Measurements from ENCODE around the gene SUSD2. TPM values are rescaled to one million over a fixed set of nuclear protein-coding genes. Genes with fewer than 3 reads are reported as not detected.
A peak's percentile ranks its signal among the peaks of the same experiment; 100 is the strongest.

Gene SUSD2
- total RNA-seq, 1 donor from 2014 or later = 3.2 TPM

- Histone ChIP-seq H3K27me3 (ENCODE audit: low read depth) (no peaks in the 10 kb centered on the region), H3K4me3 (no peak overlapping the region), H3K4me1 (peaks cover 64% of the 10 kb centered on the region), H3K27ac (replicated peaks) (peak overlapping the region; percentile 86), H3K36me3 (peaks cover 42% of the 10 kb centered on the region), H3K9me3 (replicated peaks) (no peaks in the 10 kb centered on the region)
- intact Hi-C loops (cut with micrococcal nuclease) = no loop called here
- no peak for TF ChIP-seq CTCF (IDR thresholded peaks at IDR 0.05; ENCODE audit: borderline replicate concordance)
- DNase-seq = peak; percentile 78
These were observed 4.7 kb upstream of the SUSD2 start for GRCh38 chr22:24176630-24177029.

DNA sequence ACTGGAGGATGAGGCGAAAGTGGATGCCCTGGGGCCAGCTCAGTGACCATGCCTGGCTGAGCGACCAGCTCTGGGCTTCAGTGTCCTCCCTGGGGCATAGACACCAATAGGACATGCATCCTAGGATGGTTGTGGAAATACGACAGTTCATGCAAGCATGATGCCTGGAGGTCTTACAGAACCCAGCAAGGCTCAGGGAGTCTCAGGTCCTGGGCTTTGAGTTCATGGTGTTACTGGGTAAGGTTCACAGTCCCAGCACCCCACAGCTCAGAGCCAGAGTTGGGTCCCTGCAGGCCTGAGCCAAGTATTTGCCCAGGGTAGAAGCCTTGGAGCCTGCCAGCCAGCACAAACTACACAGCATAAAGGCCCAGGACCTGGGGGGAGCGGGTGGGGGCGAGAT, 4.2 kb upstream of the SUSD2 start:
- peaks cover 38% of the 10 kb centered on the region for H3K36me3 ChIP-seq
- H3K9me3 ChIP-seq (replicated peaks) = no peaks in the 10 kb centered on the region
- H3K27ac ChIP-seq (replicated peaks) = peak overlapping the region; percentile 86
- no peak for TF ChIP-seq CTCF (IDR thresholded peaks at IDR 0.05; ENCODE audit: borderline replicate concordance)
- no peak overlapping the region for H3K4me3 ChIP-seq
- H3K4me1 ChIP-seq = peaks cover 68% of the 10 kb centered on the region
- H3K27me3 ChIP-seq (ENCODE audit: low read depth) = no peaks in the 10 kb centered on the region
- no peak for DNase-seq
- intact Hi-C loops (cut with micrococcal nuclease) = no loop called here

DNA sequence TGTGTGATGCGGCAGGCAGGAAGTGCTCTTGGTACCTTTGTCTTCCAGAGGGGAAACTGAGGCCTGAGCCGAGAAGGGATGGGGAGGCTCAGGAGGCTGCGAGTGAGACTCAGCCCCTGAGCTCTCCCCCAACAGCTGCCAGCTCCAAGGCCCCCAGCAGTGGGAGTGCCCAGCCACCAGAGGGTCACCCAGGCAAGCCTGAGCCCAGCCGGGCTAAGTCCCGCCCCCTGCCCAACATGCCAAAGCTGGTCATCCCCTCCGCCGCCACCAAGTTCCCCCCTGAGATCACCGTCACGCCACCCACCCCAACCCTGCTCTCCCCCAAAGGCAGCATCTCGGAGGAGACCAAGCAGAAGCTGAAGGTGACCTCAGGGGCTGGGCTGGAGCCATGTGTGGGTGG, 3.8 kb upstream of the SUSD2 start:
- peak overlapping the region; percentile 86 for H3K27ac ChIP-seq (replicated peaks)
- H3K4me1 ChIP-seq = peaks cover 72% of the 10 kb centered on the region
- intact Hi-C loops (cut with micrococcal nuclease) = no loop called here
- H3K4me3 ChIP-seq = no peak overlapping the region
- peaks cover 34% of the 10 kb centered on the region for H3K36me3 ChIP-seq
- no peaks in the 10 kb centered on the region for H3K27me3 ChIP-seq (ENCODE audit: low read depth)
- no peaks in the 10 kb centered on the region for H3K9me3 ChIP-seq (replicated peaks)
- TF ChIP-seq CTCF (IDR thresholded peaks at IDR 0.05; ENCODE audit: borderline replicate concordance) = no peak
- DNase-seq = no peak

DNA sequence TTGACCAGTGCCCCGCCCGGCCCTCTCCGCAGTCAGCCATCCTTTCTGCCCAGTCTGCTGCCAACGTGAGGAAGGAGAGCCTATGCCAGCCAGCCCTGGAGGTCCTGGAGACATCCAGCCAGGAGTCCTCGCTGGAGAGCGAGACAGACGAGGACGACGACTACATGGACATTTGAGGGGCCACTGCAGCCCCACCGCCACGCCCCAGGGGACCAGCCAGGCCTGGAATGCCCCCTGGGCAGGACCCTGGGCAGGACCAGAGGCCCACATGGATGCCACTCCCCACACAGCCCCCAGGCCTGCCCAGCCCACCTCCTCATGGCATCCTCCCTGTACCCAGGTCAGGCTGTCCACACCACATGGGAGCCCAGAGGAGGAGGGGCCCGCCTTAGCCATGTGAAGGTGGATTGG, 3.3 kb upstream of the SUSD2 start:
- no peaks in the 10 kb centered on the region for H3K27me3 ChIP-seq (ENCODE audit: low read depth)
- TF ChIP-seq CTCF (IDR thresholded peaks at IDR 0.05; ENCODE audit: borderline replicate concordance) = no peak
- no peak overlapping the region for H3K4me3 ChIP-seq
- no peaks in the 10 kb centered on the region for H3K9me3 ChIP-seq (replicated peaks)
- DNase-seq = no peak
- intact Hi-C loops (cut with micrococcal nuclease) = no loop called here
- peaks cover 73% of the 10 kb centered on the region for H3K4me1 ChIP-seq
- peaks cover 28% of the 10 kb centered on the region for H3K36me3 ChIP-seq
- H3K27ac ChIP-seq (replicated peaks) = peak overlapping the region; percentile 23

- Histone ChIP-seq H3K27me3 (ENCODE audit: low read depth) (no peaks in the 10 kb centered on the region), H3K4me3 (no peak overlapping the region), H3K4me1 (peaks cover 73% of the 10 kb centered on the region), H3K9me3 (replicated peaks) (no peaks in the 10 kb centered on the region), H3K36me3 (peaks cover 21% of the 10 kb centered on the region), H3K27ac (replicated peaks) (peak overlapping the region; percentile 74)
- intact Hi-C loops (cut with micrococcal nuclease) = no loop called here
- no peak for DNase-seq
- peak; percentile 25 for TF ChIP-seq CTCF (IDR thresholded peaks at IDR 0.05; ENCODE audit: borderline replicate concordance)
These were observed 2.5 kb upstream of the SUSD2 start for GRCh38 chr22:24178502-24179440.
